DMS53 treated with DMSO at 0.1 percent for 48 hours (cell line): ENCODE measurements around the gene PCDH19.
"Not testable (repeated sequence)": the region's sequence is repeated elsewhere in the genome, so short reads cannot be mapped to it uniquely, and the experiment has no call there.

Source experiments
- DNase-seq: peaks from one replicate; lab custom pipeline; 2025; ENCODE audit not compliant: unreplicated experiment; lab: John Stamatoyannopoulos, UW

The PCDH19 gene

GRCh38 chrX:100409610-100410590 is at the start of gene PCDH19:
PCDH19 (minus strand) TSS chrX:100410273; CDS start chrX:100408597, 1,676 bp downstream.
- peak; percentile 65 for DNase-seq

- DNase-seq: peak; percentile 28
Observed at GRCh38 chrX:100449696-100450608, 39.9 kb upstream of the PCDH19 start.

- DNase-seq: peak; percentile 28
Observed at GRCh38 chrX:100447655-100448397, 37.8 kb upstream of the PCDH19 start.

GRCh38 chrX:100445593-100445992 is 35.5 kb upstream of the PCDH19 start:
- no peak for DNase-seq

GRCh38 chrX:100441321-100441720 is 31.2 kb upstream of the PCDH19 start:
- not testable (repeated sequence) for DNase-seq

- no peak for DNase-seq
Observed at GRCh38 chrX:100440006-100440405, 29.9 kb upstream of the PCDH19 start.

GRCh38 chrX:100435726-100436125 is 25.7 kb upstream of the PCDH19 start:
- DNase-seq: no peak

- no peak for DNase-seq
Observed at GRCh38 chrX:100424012-100424411, 13.9 kb upstream of the PCDH19 start.

GRCh38 chrX:100418556-100418955 is 8.5 kb upstream of the PCDH19 start:
- no peak for DNase-seq

- DNase-seq: no peak
Observed at GRCh38 chrX:100417681-100418080, 7.6 kb upstream of the PCDH19 start.

GRCh38 chrX:100413229-100413628 is 3.2 kb upstream of the PCDH19 start:
- DNase-seq: peak; percentile 57

GRCh38 chrX:100411802-100412715 is 2.0 kb upstream of the PCDH19 start:
- no peak for DNase-seq

GRCh38 chrX:100410901-100411801 is 1.1 kb upstream of the PCDH19 start:
- DNase-seq: no peak

GRCh38 chrX:100408713-100409609 is 1.1 kb downstream of the PCDH19 start:
- no peak for DNase-seq

- DNase-seq: no peak
Observed at GRCh38 chrX:100407784-100408712, 2.0 kb downstream of the PCDH19 start.

GRCh38 chrX:100407147-100407783 is 2.8 kb downstream of the PCDH19 start:
- DNase-seq: no peak
